SK-N-SH treated with all-trans-retinoic acid at 6 μM for 48 hours (cell line): ENCODE data around the gene HSPA12A.

ENCODE experiments used
- CREB5 ChIP-seq: fragments of 250-450 bp; sonication (Bioruptor Pico); IDR thresholded peaks from 2 replicates; pipeline ENCODE4 v1.5.1; 2020; ENCODE audit warnings: low read depth, mild to moderate bottlenecking, moderate library complexity
- CSRNP3 ChIP-seq: fragments of 250-450 bp; sonication (Bioruptor Pico); IDR thresholded peaks from 2 replicates; pipeline ENCODE4 v1.5.1; 2021; ENCODE audit warnings: mild to moderate bottlenecking, moderate library complexity
- ESRRG ChIP-seq: fragments of 250-450 bp; sonication (Bioruptor Pico); IDR thresholded peaks from 2 replicates; pipeline ENCODE4 v1.6.1; 2021; ENCODE audit warnings: mild to moderate bottlenecking
- GLIS3 ChIP-seq: fragments of 250-450 bp; sonication (Bioruptor Pico); IDR thresholded peaks from 2 replicates; pipeline ENCODE4 v1.5.0; 2020; ENCODE audit warnings: mild to moderate bottlenecking, moderate library complexity
- PATZ1 ChIP-seq: fragments of 250-450 bp; sonication (Bioruptor Pico); IDR thresholded peaks from 2 replicates; pipeline ENCODE4 v1.8.0; 2020; ENCODE audit warnings: mild to moderate bottlenecking, moderate library complexity, borderline replicate concordance
- PPARA ChIP-seq: fragments of 250-450 bp; sonication (Bioruptor Pico); IDR thresholded peaks from 2 replicates; pipeline ENCODE4 v1.5.0; 2020; ENCODE audit warnings: mild to moderate bottlenecking, borderline replicate concordance
- RARB ChIP-seq: fragments of 250-450 bp; sonication (Bioruptor Pico); IDR thresholded peaks from 2 replicates; pipeline ENCODE4 v1.8.0; 2021; ENCODE audit warnings: mild to moderate bottlenecking, moderate library complexity
- ZFP3 ChIP-seq: fragments of 250-450 bp; sonication (Bioruptor Pico); IDR thresholded peaks from 2 replicates; pipeline ENCODE4 v1.5.0; 2020; ENCODE audit warnings: mild to moderate bottlenecking, moderate library complexity
- ZFP30 ChIP-seq: fragments of 450-650 bp; formaldehyde crosslinking; IDR thresholded peaks from 2 replicates; pipeline ENCODE4 v1.5.0; 2022; ENCODE audit warnings: mild to moderate bottlenecking, moderate library complexity
- ZNF565 ChIP-seq: fragments of 450-650 bp; formaldehyde crosslinking; conservative IDR thresholded peaks from 2 replicates; pipeline ENCODE4 v1.5.0; 2020; ENCODE audit warnings: low read depth, mild to moderate bottlenecking, moderate library complexity
- ZNF70 ChIP-seq: fragments of 450-650 bp; formaldehyde crosslinking; IDR thresholded peaks from 2 replicates; pipeline ENCODE4 v1.5.0; 2020; ENCODE audit warnings: mild to moderate bottlenecking, moderate library complexity

- TF ChIP-seq GLIS3 (CRISPR knock-in tag): no peak
- no peak for TF ChIP-seq ZFP30 (CRISPR knock-in tag)
- TF ChIP-seq CSRNP3 (CRISPR knock-in tag): no peak
- TF ChIP-seq RARB (CRISPR knock-in tag): no peak
- no peak for TF ChIP-seq CREB5 (CRISPR knock-in tag)
- no peak for TF ChIP-seq ZNF70 (CRISPR knock-in tag)
- TF ChIP-seq PPARA (CRISPR knock-in tag): no peak
- no peak for TF ChIP-seq ZNF565 (CRISPR knock-in tag)
- TF ChIP-seq PATZ1: no peak
- TF ChIP-seq ZFP3: no peak
- TF ChIP-seq ESRRG (CRISPR knock-in tag): no peak
Measured at GRCh38 chr10:116710076-116710475, 32.3 kb downstream of the HSPA12A start.
